Germinal center (tissue), 1 donor: ENCODE data around the gene KCNQ5.

Source experiments
- DNase-seq: peaks from one replicate; pipeline ENCODE4 v3.0.0; 2012; ENCODE audit warnings: mixed read lengths, low spot score

KCNQ5 gene

GRCh38 chr6:72911463-72912155 lies 289.7 kb downstream of the KCNQ5 start:
- DNase-seq = no peak

DNA sequence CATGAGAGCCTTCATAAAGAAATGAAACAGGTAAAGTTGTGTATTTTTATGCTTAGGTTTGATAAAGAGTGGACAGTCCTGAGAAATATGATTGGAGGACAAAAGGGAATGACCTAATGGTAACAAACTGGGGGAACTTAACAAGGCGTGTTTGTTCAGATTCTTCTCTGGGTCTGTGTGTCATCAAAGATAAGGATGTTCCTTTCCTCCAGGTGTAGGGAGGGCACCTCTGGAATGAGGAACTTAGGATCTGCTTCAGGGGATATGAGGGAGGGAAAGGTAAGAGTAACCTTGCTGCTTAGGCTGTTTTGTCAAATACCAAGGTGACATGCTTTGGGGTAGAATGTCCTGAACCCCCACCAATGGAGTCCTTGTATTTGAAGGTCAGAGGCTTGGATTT lies 291.9 kb downstream of the KCNQ5 start:
- DNase-seq = no peak

DNA sequence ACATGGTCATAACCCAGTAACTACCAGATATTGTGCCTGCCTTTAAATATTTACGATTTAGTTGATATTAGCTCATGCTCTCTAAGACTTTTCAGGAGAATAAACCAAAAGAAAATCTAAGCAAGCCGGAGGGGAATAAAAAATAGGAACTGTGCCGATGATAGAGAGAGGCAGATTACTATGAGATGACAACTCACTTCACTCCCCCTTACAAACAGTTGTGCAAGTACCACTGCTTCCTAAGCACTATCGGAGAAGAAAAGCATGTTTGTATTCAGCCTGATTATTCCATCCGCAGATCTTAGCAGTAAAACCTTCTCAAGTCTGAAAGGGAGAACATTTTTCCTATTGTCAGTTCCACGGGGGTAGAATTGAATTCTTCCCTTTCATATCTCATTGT lies 294.4 kb downstream of the KCNQ5 start:
- DNase-seq = no peak

DNA sequence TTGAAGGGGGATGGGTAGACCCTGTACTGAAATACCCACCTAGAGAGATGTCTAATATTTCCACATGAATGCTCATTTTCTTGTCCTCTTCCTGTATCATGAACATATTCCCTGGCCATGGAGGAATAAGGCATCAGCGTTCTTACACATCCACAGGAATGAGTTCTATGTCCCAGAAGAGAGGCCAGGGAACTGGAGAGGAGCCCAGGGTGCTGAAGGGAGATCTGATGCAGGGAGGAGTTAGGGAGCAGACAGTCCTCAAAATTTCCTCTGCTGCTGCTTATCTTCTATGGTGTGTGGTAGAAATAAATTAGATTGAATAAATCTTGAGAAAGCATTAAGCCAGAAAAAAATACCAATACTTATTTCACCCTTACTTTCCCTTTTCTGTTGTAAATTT lies 295.0 kb downstream of the KCNQ5 start:
- no peak for DNase-seq

DNA sequence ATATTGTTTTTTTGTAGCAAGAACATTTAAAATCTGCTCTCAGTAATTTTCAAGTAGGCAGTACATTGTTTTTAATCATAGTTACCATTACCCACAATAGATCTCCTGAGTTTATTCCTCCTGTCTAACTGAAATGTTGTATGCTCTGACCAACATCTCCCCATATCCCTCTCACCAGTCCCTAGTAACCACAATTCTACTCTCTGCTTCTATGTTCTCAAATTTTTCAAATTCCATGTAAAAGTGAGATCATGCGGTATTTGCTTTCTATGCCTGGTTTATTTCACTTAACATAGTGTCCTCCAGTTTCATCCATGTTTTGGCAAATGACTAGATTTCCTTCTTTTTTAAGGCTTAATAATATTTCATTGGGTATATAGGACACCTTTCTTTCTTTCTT lies 300.5 kb downstream of the KCNQ5 start:
- no peak for DNase-seq

GRCh38 chr6:72925136-72925535 lies 303.3 kb downstream of the KCNQ5 start:
- DNase-seq = no peak

DNA sequence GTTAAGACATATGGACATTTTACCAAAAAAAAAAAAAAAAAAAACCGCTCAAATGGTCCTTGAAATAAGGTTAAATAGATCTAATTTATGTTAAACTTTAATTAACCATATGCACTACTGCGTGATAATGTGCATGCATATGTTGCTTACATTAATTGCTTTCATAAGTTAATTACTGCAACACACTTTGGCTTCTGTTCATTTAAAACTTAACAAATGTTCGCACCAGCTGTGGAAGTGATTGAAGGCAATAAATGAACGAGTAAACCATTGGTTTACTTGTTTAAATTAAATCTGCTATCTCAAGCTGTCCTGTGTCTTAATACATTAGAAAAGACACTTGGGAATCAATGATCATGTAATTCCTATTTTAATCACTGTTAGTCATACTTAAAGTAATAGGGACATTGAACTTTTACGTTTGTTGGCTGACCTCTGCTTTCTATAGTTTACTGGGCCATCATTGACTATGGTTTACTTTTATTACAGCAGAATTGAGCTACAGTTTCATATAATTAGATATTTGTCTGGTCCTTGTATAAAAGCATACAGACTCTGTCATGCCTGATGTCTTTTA lies 308.8 kb downstream of the KCNQ5 start:
- DNase-seq = no peak

DNA sequence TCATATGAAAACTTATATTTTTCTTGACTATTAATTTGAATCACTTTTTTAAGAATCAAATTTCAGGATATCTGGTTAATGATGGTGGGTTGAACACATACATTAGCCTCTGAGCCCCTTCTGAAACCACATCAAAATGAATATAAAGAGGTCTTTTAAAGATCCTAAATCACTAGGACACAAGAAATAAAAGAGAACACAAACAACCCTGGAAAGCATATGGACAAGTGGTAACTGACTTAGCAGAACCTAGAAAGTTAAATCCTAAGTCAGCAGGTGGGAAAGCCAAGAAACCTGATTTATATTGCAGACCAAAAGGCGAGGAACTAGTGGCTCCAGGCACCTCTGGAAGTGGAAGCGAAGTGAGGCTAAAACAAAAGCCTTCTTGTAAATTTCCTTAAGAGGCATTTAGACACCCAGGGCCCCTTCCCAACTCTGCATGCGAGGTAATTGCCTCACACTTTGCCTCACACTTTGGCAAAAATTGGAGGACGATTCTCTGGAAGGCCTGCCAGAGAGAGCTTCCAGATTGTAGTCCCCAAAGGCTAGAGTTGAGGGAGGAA lies 309.5 kb downstream of the KCNQ5 start:
- DNase-seq = no peak

DNA sequence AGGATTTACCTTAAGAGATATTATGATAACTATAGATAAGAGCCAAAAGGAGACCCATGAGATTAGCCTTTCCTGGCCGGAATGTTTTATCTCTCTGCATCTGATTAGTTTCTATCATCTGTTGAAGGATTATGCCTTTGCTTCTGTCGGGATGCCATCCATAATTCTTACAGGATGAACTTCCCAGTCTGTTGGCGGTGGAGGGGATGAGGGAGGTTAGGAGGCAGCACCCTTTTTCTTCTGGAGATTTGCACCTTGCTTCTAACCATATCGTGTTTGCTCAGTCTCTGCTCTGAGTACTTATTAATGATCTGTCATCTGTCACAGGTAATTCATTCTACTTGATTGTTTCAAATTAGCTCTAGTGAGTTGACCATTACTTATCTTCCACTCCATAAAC lies 311.4 kb downstream of the KCNQ5 start:
- DNase-seq = no peak

- DNase-seq = no peak
Observed at GRCh38 chr6:72936766-72937559, 315.1 kb downstream of the KCNQ5 start.

DNA sequence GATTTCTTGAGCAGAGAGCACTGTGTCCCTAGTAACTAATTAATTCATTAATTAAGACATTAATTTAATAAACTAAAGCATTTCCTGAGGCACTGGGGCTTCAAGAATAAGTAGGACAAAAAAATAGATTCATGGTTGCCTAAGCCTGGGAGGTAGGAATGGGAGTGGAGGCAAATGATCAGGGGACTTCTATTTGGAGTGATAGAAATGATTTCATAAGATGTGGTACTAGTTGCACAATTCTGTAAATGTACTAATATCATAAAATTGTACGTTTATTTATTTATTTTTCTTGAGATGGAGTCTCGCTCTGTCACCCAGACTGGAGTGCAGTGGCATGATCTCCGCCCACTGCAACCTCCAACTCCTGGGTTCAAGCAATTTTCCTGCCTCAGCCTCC lies 316.2 kb downstream of the KCNQ5 start:
- no peak for DNase-seq

DNA sequence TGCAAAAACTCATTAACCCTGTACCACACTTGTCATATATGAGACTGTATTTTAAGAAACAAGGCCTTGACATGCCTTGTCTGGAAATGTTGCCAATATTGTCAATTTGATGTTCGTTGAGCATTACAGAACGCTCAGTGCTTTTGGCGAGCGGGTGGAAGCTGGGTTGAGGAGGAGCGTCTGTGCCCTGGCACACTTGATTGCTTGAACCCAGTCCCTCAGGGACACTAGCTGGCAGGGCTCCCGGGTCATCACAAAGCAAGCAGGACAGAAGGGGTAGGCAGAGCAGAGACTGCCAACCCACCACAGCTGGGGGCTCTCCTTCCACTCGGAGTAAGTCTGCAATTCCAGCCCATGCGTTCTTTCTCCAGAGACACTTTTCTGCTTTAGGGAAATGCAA lies 317.1 kb downstream of the KCNQ5 start:
- DNase-seq = no peak

GRCh38 chr6:72940265-72940664 lies 318.4 kb downstream of the KCNQ5 start:
- DNase-seq = no peak

DNA sequence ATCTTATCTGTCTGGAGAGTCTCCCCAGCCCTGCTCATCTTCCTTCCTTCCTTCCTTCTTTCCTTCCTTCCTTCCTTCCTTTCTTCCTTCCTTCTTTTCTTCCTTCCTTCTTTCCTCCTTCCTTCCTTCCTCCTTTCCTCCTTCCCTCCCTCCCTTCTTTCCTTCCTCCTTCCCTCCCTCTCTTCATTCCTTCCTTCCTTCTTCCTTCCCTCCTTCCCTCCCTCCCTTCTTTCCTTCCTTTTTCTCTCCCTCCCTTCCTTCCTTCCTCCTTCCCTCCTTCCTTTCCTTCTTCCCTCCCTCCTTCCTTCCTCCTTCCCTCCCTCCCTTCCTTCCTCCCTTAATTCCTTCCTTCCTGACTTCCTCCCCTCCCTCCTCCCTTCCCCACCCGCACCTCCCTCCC lies 319.4 kb downstream of the KCNQ5 start:
- no peak for DNase-seq

DNA sequence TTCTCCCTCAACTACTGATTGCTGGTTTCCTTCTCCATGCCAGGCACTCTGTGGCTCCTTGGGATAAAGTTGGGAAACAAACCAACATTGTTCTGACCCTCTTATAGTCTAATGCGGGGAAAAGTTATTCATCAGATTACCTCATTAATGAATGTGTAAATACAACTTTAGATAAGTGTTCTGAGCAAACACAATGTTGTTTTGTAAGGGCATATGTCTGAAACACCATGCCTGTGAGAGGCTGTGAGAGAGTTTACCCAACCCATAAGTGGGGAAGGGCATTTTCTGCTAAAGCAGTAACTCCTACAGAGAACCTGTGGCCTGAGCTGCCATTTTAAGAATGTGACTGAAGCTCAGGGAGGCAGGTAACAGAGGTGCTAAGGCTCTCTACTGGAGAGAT lies 319.9 kb downstream of the KCNQ5 start:
- no peak for DNase-seq

GRCh38 chr6:72943699-72944098 lies 321.8 kb downstream of the KCNQ5 start:
- no peak for DNase-seq

DNA sequence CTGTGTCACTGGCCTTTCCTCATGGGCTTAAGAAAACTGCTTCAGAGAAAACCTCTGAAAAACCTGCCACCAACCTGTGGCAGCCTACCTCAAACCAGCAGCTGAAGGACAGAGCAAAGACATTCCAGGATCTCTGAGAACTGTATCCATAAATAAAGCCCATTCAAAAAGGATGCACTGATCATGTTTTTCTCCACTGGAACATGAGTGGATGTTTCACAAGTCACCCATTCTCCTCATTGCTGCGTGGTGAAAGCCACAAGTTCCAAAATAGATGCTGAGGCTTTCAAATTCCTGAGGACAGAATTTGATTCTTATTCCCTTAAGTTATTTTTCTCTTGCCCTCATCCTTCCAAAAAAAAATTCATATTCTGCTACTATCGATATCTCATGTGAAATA lies 322.8 kb downstream of the KCNQ5 start:
- no peak for DNase-seq

DNA sequence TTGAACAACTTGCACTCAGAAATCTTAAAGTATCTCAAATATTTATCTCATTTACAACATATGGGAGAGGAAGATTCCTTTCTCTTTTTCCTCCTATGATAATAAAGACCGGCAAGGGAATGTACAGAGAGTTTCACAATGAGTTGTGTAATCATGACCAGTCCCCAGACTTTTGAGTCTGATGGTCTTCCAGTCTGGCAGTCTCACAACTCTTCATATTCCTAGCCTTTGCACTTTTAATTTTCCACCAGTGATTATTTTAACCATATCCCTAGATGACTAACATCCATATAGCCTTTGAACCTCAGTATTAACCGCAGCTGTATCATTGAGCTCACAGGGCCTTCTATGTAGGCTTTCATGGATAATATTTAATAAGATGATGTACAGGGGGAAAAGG lies 324.9 kb downstream of the KCNQ5 start:
- DNase-seq = no peak

- no peak for DNase-seq
Observed at GRCh38 chr6:72947534-72947933, 325.7 kb downstream of the KCNQ5 start.

- no peak for DNase-seq
Observed at GRCh38 chr6:72948153-72948552, 326.3 kb downstream of the KCNQ5 start.

DNA sequence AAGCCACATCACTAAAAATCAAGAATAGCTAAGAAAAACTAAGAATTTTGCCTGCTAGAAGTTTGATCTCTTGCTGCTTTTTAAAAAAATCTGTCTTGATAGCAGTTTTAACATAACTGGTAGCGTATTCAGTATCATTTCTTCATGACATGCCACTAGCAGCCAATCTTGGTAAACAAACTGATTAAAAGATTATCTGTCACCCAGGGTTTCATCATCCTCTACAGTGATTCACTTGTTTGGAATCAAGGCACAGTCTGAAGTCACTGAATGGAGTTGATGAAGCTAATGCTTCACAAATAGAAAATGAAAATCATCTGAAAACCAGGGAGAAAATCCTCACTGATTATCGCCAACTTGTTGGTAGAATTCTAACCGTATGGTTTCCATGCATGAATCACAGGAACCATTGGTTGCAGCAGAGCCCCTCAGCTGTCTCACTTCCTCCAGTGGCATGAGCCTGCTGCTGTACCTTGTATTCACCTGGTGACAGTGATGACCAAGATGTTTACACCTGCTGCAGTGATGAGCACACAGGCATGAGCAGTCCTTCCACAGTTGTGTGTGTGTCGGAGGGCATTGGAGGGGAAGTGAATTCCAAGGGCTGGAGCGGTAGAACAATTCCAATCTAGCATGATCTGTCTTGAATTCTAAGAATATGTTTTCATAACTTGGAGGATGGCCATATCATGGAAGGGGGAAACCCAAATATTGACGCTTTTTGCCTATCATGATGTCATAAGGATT lies 328.4 kb downstream of the KCNQ5 start:
- no peak for DNase-seq
